Neural cell (in vitro differentiated cells): ENCODE results near the gene SUPT4H1. TPM values are rescaled to one million over a fixed set of nuclear protein-coding genes. Genes with fewer than 3 reads are reported as not detected.

Source experiments
- H2AFZ ChIP-seq: fragments of 200-600, 300-800 bp; sonication (generic), shearing (Covaris generic); 2 replicates; pipeline ENCODE4 v1.6.0; 2014; ENCODE audit warnings: low read depth, mild to moderate bottlenecking, antibody characterized with exemption, low read length, moderate library complexity
- H3F3A ChIP-seq: fragments of 200-600 bp; shearing (Covaris generic); 2 replicates; pipeline ENCODE4 v1.6.1; 2016; ENCODE audit warnings: mild to moderate bottlenecking, moderate library complexity, mixed read lengths, antibody characterized with exemption, low read length; ENCODE audit not compliant: insufficient read depth, poor library complexity, severe bottlenecking
- H3K27ac ChIP-seq: fragments of 200-600, 300-800 bp; sonication (generic), shearing (Covaris generic); 2 replicates; pipeline ENCODE4 v1.5.1; 2014; ENCODE audit warnings: mild to moderate bottlenecking, low read length, moderate library complexity
- H3K27me3 ChIP-seq: fragments of 300-800, 200-600 bp; sonication (generic), shearing (Covaris generic); 2 replicates; pipeline ENCODE4 v1.6.0; 2014; ENCODE audit warnings: mild to moderate bottlenecking, low read depth, low read length, moderate library complexity; ENCODE audit not compliant: insufficient read depth
- H3K36me3 ChIP-seq: fragments of 300-800, 200-600 bp; sonication (generic), shearing (Covaris generic); 2 replicates; pipeline ENCODE4 v1.5.1; 2014; ENCODE audit warnings: mild to moderate bottlenecking, antibody characterized with exemption, low read length, moderate library complexity; ENCODE audit not compliant: insufficient read depth
- H3K4me2 ChIP-seq: fragments of 300-800, 200-600 bp; sonication (generic), shearing (Covaris generic); 2 replicates; pipeline ENCODE4 v1.6.0; 2014; ENCODE audit warnings: mild to moderate bottlenecking, low read length
- H3K4me3 ChIP-seq: fragments of 300-800, 200-600 bp; sonication (generic), shearing (Covaris generic); 2 replicates; pipeline ENCODE4 v1.5.1; 2014; ENCODE audit warnings: mild to moderate bottlenecking, low read length, moderate library complexity
- H3K79me2 ChIP-seq: fragments of 200-600 bp; shearing (Covaris generic); replicated peaks from 2 replicates; pipeline ENCODE4 v1.6.0; 2014; ENCODE audit warnings: mild to moderate bottlenecking, low read length, moderate library complexity; ENCODE audit not compliant: insufficient read depth
- H3K9ac ChIP-seq: fragments of 300-800, 200-600 bp; sonication (generic), shearing (Covaris generic); 2 replicates; pipeline ENCODE4 v1.6.1; 2016; ENCODE audit warnings: mild to moderate bottlenecking, low read length, mixed read lengths
- H3K9me2 ChIP-seq: fragments of 200-600 bp; shearing (Covaris generic); 2 replicates; pipeline ENCODE4 v1.6.1; 2016; ENCODE audit warnings: mild to moderate bottlenecking, low read length, mixed read lengths; ENCODE audit not compliant: insufficient read depth
- H3K9me3 ChIP-seq: fragments of 200-600, 300-800 bp; sonication (generic), shearing (Covaris generic); 2 replicates; pipeline ENCODE4 v1.6.1; 2016; ENCODE audit warnings: mild to moderate bottlenecking, mixed run types, low read length, moderate library complexity, mixed read lengths
- H4K20me1 ChIP-seq: fragments of 200-600 bp; shearing (Covaris generic); 2 replicates; pipeline ENCODE4 v1.6.1; 2016; ENCODE audit warnings: mild to moderate bottlenecking, mixed run types; ENCODE audit not compliant: insufficient read depth
- EP300 ChIP-seq: fragments of 450-650 bp; conservative IDR thresholded peaks from 2 replicates; pipeline ENCODE4 v1.6.1; 2014; ENCODE audit warnings: antibody characterized with exemption, mild to moderate bottlenecking, moderate library complexity; ENCODE audit not compliant: poor library complexity, severe bottlenecking
- EZH2 ChIP-seq: fragments of 200-600, 300-800 bp; shearing (Covaris generic), sonication (generic); IDR thresholded peaks from 2 replicates; pipeline ENCODE4 v1.6.1; 2014; ENCODE audit warnings: antibody characterized with exemption, low read length, borderline replicate concordance, mild to moderate bottlenecking; ENCODE audit not compliant: insufficient read depth, poor library complexity, severe bottlenecking
- MXI1 ChIP-seq: fragments of 450-650 bp; conservative IDR thresholded peaks from 2 replicates; pipeline ENCODE4 v1.6.1; 2014; ENCODE audit warnings: antibody characterized with exemption, mild to moderate bottlenecking; ENCODE audit not compliant: poor library complexity, severe bottlenecking
- POLR2AphosphoS5 ChIP-seq: IDR thresholded peaks from 2 replicates; pipeline ENCODE4 v1.6.1; 2012
- RAD21 ChIP-seq: fragments of 450-650 bp; conservative IDR thresholded peaks from 2 replicates; pipeline ENCODE4 v1.6.1; 2014; ENCODE audit warnings: antibody characterized with exemption, mild to moderate bottlenecking, moderate library complexity
- SMC3 ChIP-seq: fragments of 450-650 bp; conservative IDR thresholded peaks from 2 replicates; pipeline ENCODE4 v1.6.1; 2014; ENCODE audit warnings: antibody characterized with exemption, mild to moderate bottlenecking, moderate library complexity; ENCODE audit not compliant: poor library complexity
- TAF1 ChIP-seq: IDR thresholded peaks from 2 replicates; pipeline ENCODE4 v1.6.1; 2012; ENCODE audit warnings: low read depth
- polyA minus RNA-seq: library from RNA; depleted of rRNA, polyadenylated mRNA; stranded (reverse); fragments of >200 nt; gene quantifications from 2 replicates; pipeline ENCODE4 v1.2.3, GENCODE V29; 2014
- polyA plus RNA-seq: library from polyadenylated mRNA; depleted of rRNA; stranded (reverse); fragments of >200 nt; gene quantifications from 2 replicates; pipeline ENCODE4 v1.2.3, GENCODE V29; 2014
- TF ChIP-seq, protein P1 (sequence below): IDR thresholded peaks from 2 replicates; pipeline ENCODE4 v1.6.1; 2012; ENCODE audit warnings: borderline replicate concordance
- TF ChIP-seq, protein P2 (sequence below): fragments of 450-650 bp; IDR thresholded peaks from 2 replicates; pipeline ENCODE4 v1.5.1; 2014; ENCODE audit warnings: antibody characterized with exemption, mild to moderate bottlenecking, moderate library complexity; ENCODE audit not compliant: poor library complexity, severe bottlenecking

The SUPT4H1 gene
- 84.2 and 109 TPM in 2 replicates for polyA plus RNA-seq
- 30.7 and 34.5 TPM in 2 replicates for polyA minus RNA-seq

DNA sequence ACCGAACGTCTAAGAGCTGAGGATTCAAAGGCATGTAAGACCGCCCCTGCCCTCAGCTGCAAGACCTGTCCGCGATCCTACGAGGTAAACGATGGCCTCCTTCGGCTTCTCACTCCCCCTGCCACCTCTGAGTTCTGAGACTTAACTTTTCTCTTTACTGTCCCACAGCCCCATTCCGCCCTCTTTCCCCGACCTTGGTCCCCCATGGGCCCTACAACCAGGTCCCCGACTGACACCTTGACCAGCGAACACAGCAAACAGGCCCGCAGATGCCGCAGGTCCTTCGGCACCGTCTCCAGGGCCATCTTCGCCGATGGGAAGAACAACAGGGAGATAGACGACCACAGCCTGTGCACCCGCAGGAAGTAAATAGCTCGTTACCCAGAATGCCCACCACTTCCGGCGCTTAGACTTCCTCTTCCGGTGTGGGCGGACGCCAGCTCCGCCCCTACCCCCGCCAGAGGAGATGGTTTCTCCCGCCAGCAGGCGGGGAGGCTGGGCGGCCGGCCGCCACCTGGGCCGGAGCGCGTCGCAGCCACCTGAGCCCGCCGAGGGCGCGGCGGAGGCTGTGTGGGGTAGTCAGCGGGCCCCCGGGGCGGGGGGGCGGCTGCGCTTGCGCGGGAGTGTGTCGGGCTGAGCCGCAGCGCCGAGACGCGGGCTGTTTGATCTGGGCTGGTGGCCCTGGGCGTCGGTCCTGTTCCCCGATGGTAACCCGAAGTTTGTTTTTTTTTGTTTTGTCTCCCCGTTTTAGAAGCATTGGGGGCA is at the start of gene SUPT4H1:
TSS of gene SUPT4H1 (minus strand) at position 371 of the 765 bp plus-strand sequence. CDS start at position 305, 66 bp downstream.
- TF ChIP-seq MXI1 (peak; percentile 84), POLR2AphosphoS5 (peak; percentile 89), RAD21 (peak; percentile 55), SMC3 (peak; percentile 62), EP300 (peak; percentile 70), EZH2 (no peak), TAF1 (peak; percentile 62)
- TF ChIP-seq, protein P1, sequence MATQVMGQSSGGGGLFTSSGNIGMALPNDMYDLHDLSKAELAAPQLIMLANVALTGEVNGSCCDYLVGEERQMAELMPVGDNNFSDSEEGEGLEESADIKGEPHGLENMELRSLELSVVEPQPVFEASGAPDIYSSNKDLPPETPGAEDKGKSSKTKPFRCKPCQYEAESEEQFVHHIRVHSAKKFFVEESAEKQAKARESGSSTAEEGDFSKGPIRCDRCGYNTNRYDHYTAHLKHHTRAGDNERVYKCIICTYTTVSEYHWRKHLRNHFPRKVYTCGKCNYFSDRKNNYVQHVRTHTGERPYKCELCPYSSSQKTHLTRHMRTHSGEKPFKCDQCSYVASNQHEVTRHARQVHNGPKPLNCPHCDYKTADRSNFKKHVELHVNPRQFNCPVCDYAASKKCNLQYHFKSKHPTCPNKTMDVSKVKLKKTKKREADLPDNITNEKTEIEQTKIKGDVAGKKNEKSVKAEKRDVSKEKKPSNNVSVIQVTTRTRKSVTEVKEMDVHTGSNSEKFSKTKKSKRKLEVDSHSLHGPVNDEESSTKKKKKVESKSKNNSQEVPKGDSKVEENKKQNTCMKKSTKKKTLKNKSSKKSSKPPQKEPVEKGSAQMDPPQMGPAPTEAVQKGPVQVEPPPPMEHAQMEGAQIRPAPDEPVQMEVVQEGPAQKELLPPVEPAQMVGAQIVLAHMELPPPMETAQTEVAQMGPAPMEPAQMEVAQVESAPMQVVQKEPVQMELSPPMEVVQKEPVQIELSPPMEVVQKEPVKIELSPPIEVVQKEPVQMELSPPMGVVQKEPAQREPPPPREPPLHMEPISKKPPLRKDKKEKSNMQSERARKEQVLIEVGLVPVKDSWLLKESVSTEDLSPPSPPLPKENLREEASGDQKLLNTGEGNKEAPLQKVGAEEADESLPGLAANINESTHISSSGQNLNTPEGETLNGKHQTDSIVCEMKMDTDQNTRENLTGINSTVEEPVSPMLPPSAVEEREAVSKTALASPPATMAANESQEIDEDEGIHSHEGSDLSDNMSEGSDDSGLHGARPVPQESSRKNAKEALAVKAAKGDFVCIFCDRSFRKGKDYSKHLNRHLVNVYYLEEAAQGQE = peak; percentile 69
- TF ChIP-seq, protein P2, sequence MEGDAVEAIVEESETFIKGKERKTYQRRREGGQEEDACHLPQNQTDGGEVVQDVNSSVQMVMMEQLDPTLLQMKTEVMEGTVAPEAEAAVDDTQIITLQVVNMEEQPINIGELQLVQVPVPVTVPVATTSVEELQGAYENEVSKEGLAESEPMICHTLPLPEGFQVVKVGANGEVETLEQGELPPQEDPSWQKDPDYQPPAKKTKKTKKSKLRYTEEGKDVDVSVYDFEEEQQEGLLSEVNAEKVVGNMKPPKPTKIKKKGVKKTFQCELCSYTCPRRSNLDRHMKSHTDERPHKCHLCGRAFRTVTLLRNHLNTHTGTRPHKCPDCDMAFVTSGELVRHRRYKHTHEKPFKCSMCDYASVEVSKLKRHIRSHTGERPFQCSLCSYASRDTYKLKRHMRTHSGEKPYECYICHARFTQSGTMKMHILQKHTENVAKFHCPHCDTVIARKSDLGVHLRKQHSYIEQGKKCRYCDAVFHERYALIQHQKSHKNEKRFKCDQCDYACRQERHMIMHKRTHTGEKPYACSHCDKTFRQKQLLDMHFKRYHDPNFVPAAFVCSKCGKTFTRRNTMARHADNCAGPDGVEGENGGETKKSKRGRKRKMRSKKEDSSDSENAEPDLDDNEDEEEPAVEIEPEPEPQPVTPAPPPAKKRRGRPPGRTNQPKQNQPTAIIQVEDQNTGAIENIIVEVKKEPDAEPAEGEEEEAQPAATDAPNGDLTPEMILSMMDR = peak; percentile 18
- Histone ChIP-seq H3K79me2 (peaks cover 11% of the 10 kb centered on the region), H3K9me3 (no peaks in the 10 kb centered on the region), H3K4me2 (peak within 1 kb of the TSS; percentile 81), H3K9ac (peak within 1 kb of the TSS; percentile 83), H3K27me3 (no peaks in the 10 kb centered on the region), H3K27ac (peak within 1 kb of the TSS; percentile 73), H4K20me1 (no peaks in the 10 kb centered on the region), H3K4me3 (peak within 1 kb of the TSS; percentile 93), H2AFZ (peak within 1 kb of the TSS; percentile 61), H3K36me3 (peaks cover 8% of the 10 kb centered on the region), H3K9me2 (no peaks in the 10 kb centered on the region), H3F3A (peaks cover 2% of the 10 kb centered on the region)

DNA sequence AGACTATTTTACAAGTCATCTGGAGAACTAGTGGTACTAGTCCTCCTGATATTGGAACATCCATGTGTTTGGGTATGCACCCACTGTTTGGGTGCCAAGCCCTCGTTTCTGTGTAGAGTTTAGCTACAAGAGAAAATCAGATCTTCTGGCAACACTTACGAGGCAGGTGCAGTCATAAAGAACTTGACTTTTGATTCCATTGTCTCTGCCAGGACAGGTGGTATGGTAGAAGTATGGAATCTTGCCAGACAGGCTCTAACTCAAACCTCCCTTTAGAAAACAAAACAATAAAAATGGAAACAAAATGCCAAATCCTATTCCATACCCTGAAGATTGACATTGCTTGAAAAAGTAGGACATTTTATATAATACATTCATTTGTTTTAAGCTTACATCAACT is 49.3 kb upstream of the SUPT4H1 start:
- Histone ChIP-seq H3K9ac (no peak overlapping the region), H3K9me2 (no peaks in the 10 kb centered on the region), H3K4me3 (no peak overlapping the region), H3K36me3 (no peaks in the 10 kb centered on the region), H2AFZ (no peak overlapping the region), H3K27ac (no peak overlapping the region), H4K20me1 (no peaks in the 10 kb centered on the region), H3K27me3 (no peaks in the 10 kb centered on the region), H3F3A (no peaks in the 10 kb centered on the region), H3K4me2 (no peak overlapping the region), H3K79me2 (no peaks in the 10 kb centered on the region), H3K9me3 (no peaks in the 10 kb centered on the region)
- TF ChIP-seq EP300 = no peak
- TF ChIP-seq POLR2AphosphoS5 = no peak
- no peak for TF ChIP-seq EZH2
- TF ChIP-seq, protein P1 = no peak
- TF ChIP-seq MXI1 = no peak
- TF ChIP-seq, protein P2 = no peak
- TF ChIP-seq RAD21 = no peak
- TF ChIP-seq TAF1 = no peak
- TF ChIP-seq SMC3 = no peak
